Mammary epithelial cell (primary cell): ENCODE data around the gene SEL1L.

ENCODE experiments used
- CTCF ChIP-seq, 2 donors: IDR thresholded peaks in 1 of 2; conservative IDR thresholded peaks in 1 of 2; 2 replicates each; pipeline ENCODE4 v1.5.1; 2011 to 2012; ENCODE audit warnings: inconsistent platforms in 2 of 2, low read length in 2 of 2, mild to moderate bottlenecking in 2 of 2, control low read depth in 1 of 2, low read depth in 1 of 2; ENCODE audit not compliant: insufficient read depth in 1 of 2; ENCODE audit errors: extremely low read depth in 1 of 2
- EZH2 ChIP-seq: IDR thresholded peaks from 2 replicates; pipeline ENCODE4 v1.6.1; 2012; ENCODE audit warnings: low read length, inconsistent platforms, borderline replicate concordance

DNA sequence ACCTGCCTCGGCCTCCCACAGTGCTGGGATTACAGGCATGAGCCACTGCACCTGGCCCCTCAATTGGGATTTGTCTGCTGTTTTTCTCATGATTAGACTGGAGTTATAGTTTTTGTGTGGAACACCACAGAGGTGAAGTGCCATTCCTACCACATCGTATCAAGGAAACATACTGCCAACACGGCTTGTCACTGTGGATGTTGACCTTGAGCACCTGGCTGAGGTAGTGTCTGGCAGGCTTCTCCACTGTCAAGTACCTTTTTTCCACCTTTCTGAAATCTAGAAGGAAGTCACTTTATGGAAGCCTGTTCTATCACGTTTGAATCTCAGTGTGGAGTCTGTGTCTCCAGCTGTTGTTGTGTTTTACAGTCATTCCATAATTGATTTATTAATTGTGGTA, 21.4 kb upstream of the SEL1L start:
- no peak for TF ChIP-seq CTCF (conservative IDR thresholded peaks at IDR 0.05 in 1 of 2, IDR thresholded peaks at IDR 0.05 in 1 of 2; ENCODE audit: extremely low read depth in 1 of 2, insufficient read depth in 1 of 2, low read depth in 1 of 2, low read length in 2 of 2)
- TF ChIP-seq EZH2 = no peak
